GM21717 (cell line): Measurements from ENCODE around the gene PLEKHG2.

Experiments
- ATAC-seq: cut with Tn5 transposase; IDR thresholded peaks from one replicate; pipeline ENCODE4 v1.9.1; 2021; ENCODE audit warnings: mild to moderate bottlenecking, moderate library complexity; ENCODE audit not compliant: unreplicated experiment

The PLEKHG2 gene

DNA sequence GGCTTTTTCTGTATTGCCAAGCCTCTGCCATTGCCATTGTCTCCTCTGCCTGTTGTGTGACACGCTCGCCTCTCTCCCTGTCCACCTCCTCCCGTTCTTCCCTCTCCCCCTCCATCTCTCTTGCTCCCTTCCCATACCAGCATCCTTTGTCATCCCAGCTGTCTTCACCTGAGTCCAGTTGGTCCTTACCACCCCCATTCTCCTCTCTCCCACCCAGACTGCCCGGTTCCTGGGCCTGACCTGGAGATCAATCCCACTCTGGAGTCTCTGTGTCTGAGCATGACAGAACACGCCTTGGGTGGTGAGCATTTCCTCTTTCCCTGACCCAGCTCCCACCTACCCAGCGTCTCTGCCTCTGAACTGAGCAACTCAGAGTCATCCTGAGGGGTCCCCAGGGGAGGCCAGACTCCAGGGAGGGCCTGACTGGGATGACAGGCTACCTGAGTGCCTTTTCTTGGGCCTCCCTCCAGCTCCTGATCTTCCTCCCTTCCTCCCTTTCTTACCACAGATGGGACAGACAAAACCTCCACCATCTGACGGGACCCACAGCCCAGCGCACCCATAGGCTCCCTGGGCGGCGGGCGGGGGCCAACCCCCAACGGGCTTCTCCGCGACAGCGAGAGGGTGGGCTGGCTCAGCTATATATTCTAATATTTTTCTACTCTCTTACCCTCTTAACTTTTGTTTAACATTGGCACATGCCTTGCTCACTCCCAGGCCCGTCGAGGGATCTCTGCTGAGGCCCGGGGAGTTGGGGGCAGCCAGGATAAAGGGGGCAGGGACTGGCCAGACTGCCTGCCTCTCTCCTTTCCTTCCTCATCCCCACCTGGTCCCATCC lies 29.3 kb upstream of the PLEKHG2 start:
- no peak for ATAC-seq

DNA sequence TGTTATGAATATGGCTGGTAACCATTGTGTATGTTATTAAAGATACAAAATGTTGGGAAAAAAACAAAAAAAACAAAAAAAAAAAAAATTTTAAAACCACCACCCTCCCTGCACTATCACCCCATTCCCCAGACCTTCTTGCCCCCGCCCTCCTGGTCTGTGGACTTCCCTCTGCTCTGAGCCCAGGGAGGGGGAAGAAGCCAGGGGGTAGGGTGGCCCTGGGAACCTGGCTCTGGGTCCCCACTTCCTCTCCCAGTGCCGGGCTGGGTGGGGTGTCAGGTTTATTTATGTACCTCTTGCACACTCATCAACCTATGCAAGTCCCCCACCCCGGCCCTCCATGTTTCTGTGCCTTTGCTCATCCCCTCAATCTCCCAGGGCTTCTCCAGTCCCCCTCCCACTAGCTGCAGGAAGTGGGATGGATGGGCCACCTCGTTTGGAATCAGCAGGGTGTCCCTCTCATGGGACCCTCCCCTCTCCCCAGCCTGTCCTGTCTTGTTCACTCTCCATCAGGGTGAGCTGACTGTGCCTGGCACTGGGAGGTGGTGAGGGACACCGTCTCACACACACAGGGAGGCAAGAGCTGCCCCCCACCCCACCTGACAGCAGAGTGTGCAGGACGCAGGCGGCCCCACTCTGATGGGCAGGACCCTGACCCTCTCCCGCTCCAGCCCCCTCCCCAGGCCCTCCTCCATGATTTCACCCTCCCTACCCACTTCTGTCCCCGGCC lies 27.5 kb upstream of the PLEKHG2 start:
- ATAC-seq, result no peak

GRCh38 chr19:39385629-39386411 lies 26.6 kb upstream of the PLEKHG2 start:
- no peak for ATAC-seq

GRCh38 chr19:39386557-39386956 lies 25.9 kb upstream of the PLEKHG2 start:
- no peak for ATAC-seq

GRCh38 chr19:39388657-39389056 lies 23.8 kb upstream of the PLEKHG2 start:
- no peak for ATAC-seq

DNA sequence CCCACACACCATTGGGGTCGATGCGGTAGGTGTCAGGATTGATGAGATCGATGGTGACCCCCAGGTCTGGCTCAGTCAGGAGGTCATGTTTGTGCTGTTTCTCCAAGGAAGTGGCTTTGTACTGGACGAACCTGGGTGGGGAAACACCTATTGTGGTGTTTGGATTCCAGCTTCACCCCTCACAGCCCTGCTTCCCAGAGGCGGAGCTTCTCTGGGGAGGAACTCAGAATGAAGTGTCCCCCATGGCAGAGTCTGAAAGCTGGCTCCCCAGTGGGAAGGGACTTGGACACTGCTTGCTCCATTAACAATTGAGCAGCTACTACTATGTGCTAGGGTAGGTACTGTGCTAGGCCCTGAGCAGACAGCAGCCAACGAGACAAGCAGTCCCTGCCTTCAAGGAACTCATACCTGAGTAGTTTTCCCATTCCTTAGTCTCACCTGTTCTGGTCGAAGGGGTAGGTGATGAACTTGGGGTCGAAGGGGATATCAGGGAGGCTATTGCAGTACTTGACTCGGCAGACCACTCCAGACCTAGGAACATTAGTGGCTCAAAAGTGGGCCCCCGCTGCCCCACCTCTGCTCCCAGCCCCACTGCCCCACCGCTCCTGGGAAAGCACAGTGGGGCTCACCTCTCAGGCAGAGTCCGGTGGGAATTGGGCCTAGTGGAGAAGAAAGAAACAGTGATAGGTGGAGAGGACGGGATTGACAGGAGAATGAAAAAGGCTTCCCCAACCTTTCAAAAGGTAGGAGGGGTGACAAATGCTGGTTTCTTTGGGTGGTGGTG lies 22.6 kb upstream of the PLEKHG2 start:
- ATAC-seq, result no peak

GRCh38 chr19:39390451-39390750 lies 22.1 kb upstream of the PLEKHG2 start:
- ATAC-seq, result no peak

DNA sequence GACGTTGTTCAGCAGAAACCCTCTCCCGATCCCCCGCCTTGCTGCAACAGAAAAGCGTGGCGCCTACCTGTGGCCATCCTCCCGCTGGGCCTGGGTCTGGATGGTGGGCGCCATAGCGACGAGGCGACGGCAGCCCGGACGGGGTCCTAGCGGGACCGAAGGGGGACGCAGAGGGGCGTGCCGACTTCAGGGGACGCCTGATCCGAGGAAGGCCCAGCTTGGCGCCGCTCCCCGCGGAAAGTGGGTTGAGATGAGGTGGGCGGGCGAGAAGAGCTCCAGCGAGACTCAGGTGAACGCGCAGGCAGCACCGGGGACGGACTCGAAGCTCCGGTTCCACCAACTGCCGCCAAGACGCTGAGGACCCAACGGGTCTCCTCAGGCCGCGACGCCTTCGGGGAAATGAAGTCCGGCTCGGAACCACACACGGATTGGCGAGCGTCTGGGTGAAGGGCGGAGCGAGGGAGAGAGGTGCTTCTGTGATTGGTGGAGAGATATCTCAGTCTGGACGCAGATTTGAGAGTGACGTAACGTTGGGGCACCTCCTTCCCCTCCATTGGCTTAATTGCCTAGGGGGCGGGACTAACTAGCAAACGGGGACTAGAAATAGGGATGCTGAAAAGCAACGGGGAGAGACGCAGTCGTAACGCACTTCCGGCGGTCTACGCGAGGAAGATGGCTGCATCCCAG lies 21.6 kb upstream of the PLEKHG2 start, which contains the start of the genes MED29 and PAF1:
Gene MED29 (plus strand): TSS at position 628 of the 687 bp plus-strand sequence. CDS start 45 bp downstream, at position 673.
Gene PAF1 (minus strand): TSS at position 356 of the 687 bp plus-strand sequence. CDS start 242 bp downstream, at position 114.
- peak; percentile 73 for ATAC-seq

DNA sequence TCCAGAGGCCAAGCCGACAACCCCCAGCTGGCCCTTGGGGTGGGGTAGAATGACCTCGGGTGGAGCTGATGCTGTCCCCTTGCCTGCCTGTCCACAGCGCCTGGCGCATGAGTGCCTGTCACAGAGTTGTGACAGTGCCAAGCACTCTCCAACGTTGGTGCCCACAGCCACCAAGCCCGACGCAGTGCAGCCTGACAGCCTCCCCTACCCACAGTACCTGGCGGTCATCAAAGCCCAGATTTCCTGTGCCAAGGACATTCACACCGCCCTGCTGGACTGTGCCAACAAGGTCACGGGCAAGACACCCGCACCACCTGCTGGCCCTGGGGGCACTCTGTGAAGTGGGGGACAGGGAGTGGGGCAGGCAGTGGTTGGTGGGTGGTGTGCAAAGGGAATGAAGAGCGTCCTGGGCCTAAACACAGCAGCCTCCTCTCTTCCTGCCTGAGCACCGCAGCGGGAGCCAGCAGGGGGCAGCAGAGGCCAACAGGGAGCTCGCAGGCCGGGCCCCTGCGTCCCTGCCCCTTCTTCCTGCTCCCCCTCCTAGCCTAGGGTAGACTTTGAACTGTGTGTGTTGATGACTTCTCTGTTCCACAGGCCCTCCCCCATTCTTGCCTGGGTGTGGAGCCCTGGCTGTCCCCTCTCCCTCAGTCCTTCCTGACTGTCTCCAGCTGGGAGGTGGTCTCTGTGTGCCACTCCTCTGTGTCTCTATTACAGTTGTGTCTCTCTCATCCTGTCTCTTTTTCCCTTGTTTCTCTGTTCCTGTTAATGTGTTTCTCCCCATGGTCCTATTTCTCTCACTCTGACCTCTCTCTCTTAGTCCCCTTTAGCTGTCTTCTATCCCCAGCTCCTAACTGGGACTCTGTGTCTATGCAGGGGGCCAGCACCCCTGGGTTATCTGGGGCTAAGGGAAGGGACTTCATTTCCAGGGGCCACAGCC lies 14.8 kb upstream of the PLEKHG2 start:
- ATAC-seq, result no peak

- no peak for ATAC-seq
Observed at GRCh38 chr19:39398297-39398864, 14.1 kb upstream of the PLEKHG2 start.

- ATAC-seq, result no peak
Observed at GRCh38 chr19:39399668-39400050, 12.8 kb upstream of the PLEKHG2 start.

GRCh38 chr19:39400061-39400460 lies 12.4 kb upstream of the PLEKHG2 start:
- ATAC-seq, result no peak

DNA sequence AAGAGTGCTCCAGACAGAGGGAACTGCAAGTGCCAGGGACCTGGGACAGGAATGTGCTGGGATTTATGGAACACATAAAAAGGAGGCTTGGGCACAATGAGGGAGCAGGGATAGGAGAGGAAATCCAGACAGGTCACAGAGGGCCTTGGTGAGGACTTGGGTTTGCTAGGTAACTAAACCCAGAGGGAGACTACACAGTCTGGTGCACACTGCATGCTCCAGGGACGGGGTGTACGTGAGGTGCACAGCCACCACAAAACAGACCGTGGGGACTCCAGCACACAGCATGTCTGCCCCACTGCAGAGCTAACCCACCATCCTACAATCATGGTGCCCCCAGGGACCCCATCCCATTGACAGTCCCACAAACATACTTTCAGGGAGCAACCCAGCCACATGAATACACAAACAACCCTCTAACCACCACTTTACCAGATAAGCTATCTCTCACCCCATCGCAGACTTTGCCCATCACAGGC lies 11.4 kb upstream of the PLEKHG2 start:
- ATAC-seq, result no peak

DNA sequence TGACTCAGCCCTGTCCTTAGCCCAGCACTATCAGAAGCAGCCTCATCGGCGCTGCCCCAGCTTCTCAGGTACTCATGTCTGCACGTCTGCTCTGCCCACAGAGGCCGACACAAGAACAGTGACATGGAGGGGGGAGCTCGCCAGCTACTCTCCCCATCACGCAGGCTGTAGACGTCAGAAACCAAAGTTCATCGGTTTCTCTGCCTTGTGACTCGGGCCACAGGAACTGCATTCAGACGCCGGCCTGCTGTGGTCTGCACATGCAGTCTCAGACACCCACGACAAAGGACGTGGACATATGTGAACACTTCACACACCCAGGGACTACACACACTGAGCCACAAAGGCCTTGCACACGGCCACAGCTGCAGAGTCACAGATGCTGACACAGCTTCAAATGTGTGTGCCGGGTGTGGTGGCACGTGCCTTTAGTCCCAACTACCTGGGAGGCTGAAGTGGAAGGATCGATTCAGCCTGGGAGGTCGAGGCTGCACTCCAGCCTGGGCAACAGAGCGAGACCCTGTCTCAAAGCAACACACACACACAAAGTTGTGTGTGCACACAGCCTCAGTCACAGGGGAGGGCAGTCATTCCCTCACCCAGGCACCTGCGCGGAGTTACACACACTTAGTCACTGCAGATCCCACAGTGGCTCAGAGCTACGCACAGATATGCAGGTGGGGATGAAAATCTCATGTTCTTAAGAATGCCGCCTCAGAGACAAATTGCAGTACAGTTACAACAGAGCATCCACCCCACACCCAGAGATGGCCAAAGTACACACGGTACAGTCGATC lies 10.7 kb upstream of the PLEKHG2 start:
- no peak for ATAC-seq

- peak; percentile 18 for ATAC-seq
Observed at GRCh38 chr19:39402346-39403300, 9.8 kb upstream of the PLEKHG2 start.
